ENCODE data around the gene AJAP1. TPM values are rescaled to one million over a fixed set of nuclear protein-coding genes. Genes with fewer than 3 reads are reported as not detected.

AJAP1 gene
- total RNA-seq, 1 donor from 2014 or later: 6.9 TPM

- Histone ChIP-seq H3K4me3 (no peak overlapping the region), H3K27me3 (no peaks in the 10 kb centered on the region), H3K4me1 (no peaks in the 10 kb centered on the region), H3K9me3 (no peaks in the 10 kb centered on the region), H3K36me3 (no peaks in the 10 kb centered on the region), H3K27ac (no peak overlapping the region)
- no peak for TF ChIP-seq CTCF (IDR thresholded peaks at IDR 0.05)
- DNase-seq (ENCODE audit: low spot score in 2 of 2): no peak
- intact Hi-C loops (cut with DNase I): no loop called here
These were observed 21.1 kb upstream of the AJAP1 start for GRCh38 chr1:4633346-4633745.

- Histone ChIP-seq H3K36me3 (no peaks in the 10 kb centered on the region), H3K27me3 (no peaks in the 10 kb centered on the region), H3K27ac (no peak overlapping the region), H3K4me3 (no peak overlapping the region), H3K4me1 (no peaks in the 10 kb centered on the region), H3K9me3 (no peaks in the 10 kb centered on the region)
- TF ChIP-seq CTCF (IDR thresholded peaks at IDR 0.05): no peak
- intact Hi-C loops (cut with DNase I): no loop called here
- no peak for DNase-seq (ENCODE audit: low spot score in 2 of 2)
These were observed 20.1 kb upstream of the AJAP1 start for GRCh38 chr1:4634156-4634792.

GRCh38 chr1:4634793-4635406 is 19.5 kb upstream of the AJAP1 start:
- H3K4me1 ChIP-seq: no peaks in the 10 kb centered on the region
- no peak for TF ChIP-seq CTCF (IDR thresholded peaks at IDR 0.05)
- H3K27me3 ChIP-seq: no peaks in the 10 kb centered on the region
- no peaks in the 10 kb centered on the region for H3K36me3 ChIP-seq
- no peak for DNase-seq (ENCODE audit: low spot score in 2 of 2)
- no peak overlapping the region for H3K27ac ChIP-seq
- intact Hi-C loops (cut with DNase I): no loop called here
- no peak overlapping the region for H3K4me3 ChIP-seq
- H3K9me3 ChIP-seq: no peaks in the 10 kb centered on the region

GRCh38 chr1:4636186-4636585 is 18.2 kb upstream of the AJAP1 start:
- TF ChIP-seq CTCF (IDR thresholded peaks at IDR 0.05): no peak
- no peaks in the 10 kb centered on the region for H3K36me3 ChIP-seq
- no peaks in the 10 kb centered on the region for H3K27me3 ChIP-seq
- H3K4me3 ChIP-seq: no peak overlapping the region
- no peaks in the 10 kb centered on the region for H3K4me1 ChIP-seq
- intact Hi-C loops (cut with DNase I): no loop called here
- no peaks in the 10 kb centered on the region for H3K9me3 ChIP-seq
- no peak overlapping the region for H3K27ac ChIP-seq
- DNase-seq (ENCODE audit: low spot score in 2 of 2): no peak

- H3K27me3 ChIP-seq: no peaks in the 10 kb centered on the region
- H3K36me3 ChIP-seq: no peaks in the 10 kb centered on the region
- intact Hi-C loops (cut with DNase I): no loop called here
- TF ChIP-seq CTCF (IDR thresholded peaks at IDR 0.05): no peak
- H3K4me3 ChIP-seq: no peak overlapping the region
- H3K4me1 ChIP-seq: no peaks in the 10 kb centered on the region
- DNase-seq (ENCODE audit: low spot score in 2 of 2): no peak
- H3K9me3 ChIP-seq: no peaks in the 10 kb centered on the region
- no peak overlapping the region for H3K27ac ChIP-seq
These were observed 17.6 kb upstream of the AJAP1 start for GRCh38 chr1:4636644-4637380.

Data from ascending aorta (tissue), 2 donors.